Epithelial cell of esophagus (primary cell): ENCODE measurements around the gene VWC2.

Experiments used
- DNase-seq: peaks from one replicate; pipeline ENCODE4 v3.0.0; 2010; ENCODE audit warnings: low read depth
- H3K4me3 ChIP-seq: 2 replicates; pipeline ENCODE4 v1.5.1; 2011; ENCODE audit warnings: mild to moderate bottlenecking, low read length, control low read depth
- TF ChIP-seq, protein P1 (sequence below): IDR thresholded peaks from 2 replicates; pipeline ENCODE4 v1.5.1; 2011; ENCODE audit warnings: low read depth, mild to moderate bottlenecking, low read length, control low read depth, inconsistent platforms; ENCODE audit not compliant: insufficient read depth; ENCODE audit errors: missing control alignments

VWC2 gene

DNA sequence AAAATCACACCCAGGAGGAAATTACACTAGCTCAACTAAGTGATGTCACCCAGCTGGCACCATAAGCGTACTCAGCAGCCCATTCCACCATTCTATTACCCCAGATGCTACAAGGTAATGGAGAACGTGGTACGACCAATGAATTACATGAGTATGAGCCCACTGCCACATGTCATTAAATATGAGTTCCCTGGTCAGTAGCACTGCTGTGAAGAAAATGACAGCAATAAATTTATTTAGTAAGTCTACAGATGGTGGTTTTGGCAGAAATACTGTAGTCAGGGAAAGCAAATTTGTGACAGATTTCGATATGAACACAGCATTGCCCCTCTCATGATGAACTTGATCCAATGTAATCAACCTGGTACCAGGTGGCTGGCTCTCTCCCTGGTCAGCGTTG is 154.2 kb downstream of the VWC2 start:
- peak; percentile 3 for DNase-seq
- TF ChIP-seq, protein P1, sequence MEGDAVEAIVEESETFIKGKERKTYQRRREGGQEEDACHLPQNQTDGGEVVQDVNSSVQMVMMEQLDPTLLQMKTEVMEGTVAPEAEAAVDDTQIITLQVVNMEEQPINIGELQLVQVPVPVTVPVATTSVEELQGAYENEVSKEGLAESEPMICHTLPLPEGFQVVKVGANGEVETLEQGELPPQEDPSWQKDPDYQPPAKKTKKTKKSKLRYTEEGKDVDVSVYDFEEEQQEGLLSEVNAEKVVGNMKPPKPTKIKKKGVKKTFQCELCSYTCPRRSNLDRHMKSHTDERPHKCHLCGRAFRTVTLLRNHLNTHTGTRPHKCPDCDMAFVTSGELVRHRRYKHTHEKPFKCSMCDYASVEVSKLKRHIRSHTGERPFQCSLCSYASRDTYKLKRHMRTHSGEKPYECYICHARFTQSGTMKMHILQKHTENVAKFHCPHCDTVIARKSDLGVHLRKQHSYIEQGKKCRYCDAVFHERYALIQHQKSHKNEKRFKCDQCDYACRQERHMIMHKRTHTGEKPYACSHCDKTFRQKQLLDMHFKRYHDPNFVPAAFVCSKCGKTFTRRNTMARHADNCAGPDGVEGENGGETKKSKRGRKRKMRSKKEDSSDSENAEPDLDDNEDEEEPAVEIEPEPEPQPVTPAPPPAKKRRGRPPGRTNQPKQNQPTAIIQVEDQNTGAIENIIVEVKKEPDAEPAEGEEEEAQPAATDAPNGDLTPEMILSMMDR = no peak

DNA sequence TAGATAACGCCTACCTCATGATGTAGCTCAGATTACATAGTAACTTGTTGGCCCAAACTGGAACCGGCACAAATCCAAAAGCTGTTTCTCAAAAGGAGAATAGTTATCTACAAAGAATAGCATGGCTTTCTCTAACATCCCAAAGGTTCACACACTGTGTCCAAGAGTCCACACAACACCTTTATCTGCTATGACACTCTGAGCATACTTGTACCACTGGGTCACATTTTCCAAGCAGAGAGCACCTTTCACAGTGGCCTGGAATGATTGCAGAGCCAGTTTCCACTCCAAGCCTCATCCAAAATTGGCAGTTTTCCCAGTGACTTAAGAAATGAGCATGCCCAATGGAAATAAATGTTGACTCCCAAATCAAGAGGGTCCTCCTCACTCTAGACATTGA is 155.3 kb downstream of the VWC2 start:
- TF ChIP-seq, protein P1 = no peak
- H3K4me3 ChIP-seq = no peak overlapping the region
- no peak for DNase-seq

More for the DNA sequence above, 154.2 kb downstream of the VWC2 start:
- no peak overlapping the region for H3K4me3 ChIP-seq

DNA sequence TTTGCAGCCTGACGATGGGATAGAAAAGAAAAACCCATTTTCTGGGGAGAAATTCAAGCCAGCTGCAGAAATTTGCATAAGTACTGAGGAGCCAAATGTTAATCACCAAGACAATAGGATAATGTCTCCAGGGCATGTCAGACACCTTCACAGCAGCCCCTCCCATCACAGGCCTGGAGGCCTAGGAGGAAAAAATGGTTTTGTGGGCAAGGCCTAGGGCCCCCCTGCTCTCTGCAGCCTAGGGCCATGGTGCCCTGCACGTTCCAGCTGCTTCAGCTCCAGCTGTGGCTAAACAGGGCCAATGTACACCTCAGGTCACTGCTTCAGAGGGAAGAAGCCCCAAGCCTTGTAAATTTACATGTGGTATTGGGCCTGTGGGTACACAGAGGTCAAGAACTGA is 158.2 kb downstream of the VWC2 start:
- H3K4me3 ChIP-seq = no peak overlapping the region
- no peak for DNase-seq
- TF ChIP-seq, protein P1 = no peak

DNA sequence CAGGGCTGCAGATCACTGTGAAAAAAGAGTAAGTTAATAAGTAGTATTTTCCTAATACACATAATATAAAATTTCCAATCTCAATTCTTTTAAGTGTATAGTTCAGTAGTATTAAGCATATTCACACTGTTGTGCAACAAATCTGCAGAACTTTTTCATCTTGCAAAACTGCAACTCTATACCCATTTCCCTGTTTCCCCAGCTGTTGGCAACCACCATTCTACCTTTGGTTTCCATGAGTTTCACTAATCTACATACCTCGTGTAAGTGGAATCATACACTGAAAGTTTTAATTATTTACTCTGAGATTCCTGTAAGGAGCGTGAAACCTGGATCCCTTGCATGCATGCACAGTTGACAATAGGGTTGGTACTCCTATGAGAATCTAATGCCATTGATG is 164.2 kb downstream of the VWC2 start:
- DNase-seq = no peak
- TF ChIP-seq, protein P1 = no peak
- H3K4me3 ChIP-seq = no peak overlapping the region
